ENCODE data around the gene TYW1.
"Not testable (repeated sequence)": the region's sequence is repeated elsewhere in the genome, so short reads cannot be mapped to it uniquely, and the experiment has no call there.

- not testable (repeated sequence) for TF ChIP-seq CTCF, EZH2phosphoT487, EZH2 (IDR thresholded peaks at IDR 0.05)
Measured at GRCh38 chr7:67189160-67189559, 192.5 kb downstream of the TYW1 start.

All from neural progenitor cell (in vitro differentiated cells).